H1 (cell line): Measurements from ENCODE around the gene TP73. TPM values are rescaled to one million over a fixed set of nuclear protein-coding genes. Genes with fewer than 3 reads are reported as not detected.

Experiments used
- CTCF ChIA-PET: fragments of 300-600 bp; sonication (Branson Sonifier 250); formaldehyde crosslinking; loops from one replicate; lab custom pipeline; 2021; ENCODE audit not compliant: partially characterized antibody; lab: Charles Lee
- POLR2A ChIA-PET: fragments of 300-600 bp; sonication (Branson Sonifier 250); formaldehyde crosslinking; loops from one replicate; lab custom pipeline; 2021; ENCODE audit warnings: inconsistent platforms; ENCODE audit not compliant: partially characterized antibody; lab: Charles Lee
- DNase-seq, 2 experiments: peaks; one replicate each; pipeline versions ENCODE4 v3.0.0 to v3.0.0-alpha.2; 2010 to 2022; ENCODE audit warnings: low spot score in 2 of 2, low read depth in 1 of 2, mixed read lengths in 1 of 2
- FAIRE-seq: peaks from 2 replicates; lab custom pipeline; 2011; peaks lifted over from hg19 to GRCh38; lab: Jason Lieb, UNC
- H2AFZ ChIP-seq: 2 replicates; pipeline ENCODE4 v1.8.1; 2012; ENCODE audit warnings: low read length, inconsistent platforms
- H2AK5ac ChIP-seq: 2 replicates; pipeline ENCODE4 v1.6.1; 2013; ENCODE audit warnings: low read depth, low read length
- H2BK120ac ChIP-seq: replicated peaks from 2 replicates; pipeline ENCODE3; 2013; ENCODE audit warnings: low read depth, low read length, inconsistent platforms
- H2BK12ac ChIP-seq: 2 replicates; pipeline ENCODE4 v1.6.1; 2013; ENCODE audit warnings: low read depth, low read length
- H2BK15ac ChIP-seq: 2 replicates; pipeline ENCODE4 v1.6.1; 2013; ENCODE audit warnings: low read length
- H2BK20ac ChIP-seq: 2 replicates; pipeline ENCODE4 v1.6.1; 2013; ENCODE audit warnings: low read length
- H2BK5ac ChIP-seq: 2 replicates; pipeline ENCODE4 v1.6.1; 2013; ENCODE audit warnings: low read depth, low read length
- H3K14ac ChIP-seq: 2 replicates; pipeline ENCODE4 v1.6.1; 2013; ENCODE audit warnings: inconsistent platforms; ENCODE audit not compliant: insufficient read length
- H3K18ac ChIP-seq: 2 replicates; pipeline ENCODE4 v1.6.1; 2013; ENCODE audit warnings: low read length; ENCODE audit errors: extremely low read depth
- H3K23ac ChIP-seq: 2 replicates; pipeline ENCODE4 v1.6.1; 2013; ENCODE audit warnings: inconsistent platforms; ENCODE audit not compliant: insufficient read length
- H3K23me2 ChIP-seq: 2 replicates; pipeline ENCODE4 v1.6.1; 2013; ENCODE audit warnings: low read depth, low read length
- H3K27ac ChIP-seq: 2 replicates; pipeline ENCODE4 v1.6.1; 2011; ENCODE audit warnings: low read depth, low read length, inconsistent platforms
- H3K27me3 ChIP-seq, 4 experiments: replicated peaks in 1 of 4; 1 replicate in 1 of 4; 2 replicates in 3 of 4; pipeline versions ENCODE4 v1.6.1 to v1.8.1; 2011 to 2013; ENCODE audit warnings: low read length in 3 of 4, mild to moderate bottlenecking in 3 of 4, inconsistent platforms in 2 of 4, mixed read lengths in 2 of 4, moderate library complexity in 1 of 4; ENCODE audit not compliant: control insufficient read depth in 3 of 4, insufficient read depth in 3 of 4; ENCODE audit errors: extremely low read depth in 1 of 4
- H3K36me3 ChIP-seq, 4 experiments: 2 replicates each; pipeline versions ENCODE4 v1.6.1 to v1.8.1; 2011 to 2013; ENCODE audit warnings: mild to moderate bottlenecking in 4 of 4, low read length in 3 of 4, moderate library complexity in 2 of 4, control low read depth in 1 of 4, inconsistent platforms in 1 of 4; ENCODE audit not compliant: insufficient read depth in 4 of 4, control insufficient read depth in 2 of 4
- H3K4ac ChIP-seq: replicated peaks from 2 replicates; pipeline ENCODE3; 2013; ENCODE audit warnings: low read length, low read depth, mixed read lengths, inconsistent platforms; ENCODE audit not compliant: insufficient read length
- H3K4me1 ChIP-seq, 4 experiments: replicated peaks in 1 of 4; 1 replicate in 1 of 4; 2 replicates in 3 of 4; pipeline versions ENCODE4 v1.6.1 to v1.8.1; 2011 to 2013; ENCODE audit warnings: low read length in 3 of 4, inconsistent platforms in 2 of 4, mixed read lengths in 1 of 4; ENCODE audit not compliant: insufficient read depth in 4 of 4, control insufficient read depth in 3 of 4
- H3K4me2 ChIP-seq, 2 experiments: 2 replicates each; pipeline versions ENCODE4 v1.6.1 to v1.8.1; 2011 to 2013; ENCODE audit warnings: low read depth in 2 of 2, low read length in 2 of 2, control low read depth in 1 of 2, inconsistent platforms in 1 of 2, mild to moderate bottlenecking in 1 of 2; ENCODE audit not compliant: insufficient read depth in 1 of 2
- H3K4me3 ChIP-seq, 4 experiments: fragments of 200-600, 300-600 bp in 1 of 4; sonication (generic), shearing (Covaris generic), sonication (Bioruptor Twin) in 1 of 4; 2 replicates each; pipeline versions ENCODE4 v1.5.1 to v1.8.1; 2011 to 2016; ENCODE audit warnings: low read length in 4 of 4, low read depth in 3 of 4, control low read depth in 2 of 4, inconsistent platforms in 2 of 4, mild to moderate bottlenecking in 2 of 4, mixed read lengths in 1 of 4, moderate library complexity in 1 of 4; ENCODE audit not compliant: insufficient read depth in 2 of 4; ENCODE audit errors: extremely low read depth in 1 of 4
- H3K56ac ChIP-seq: replicated peaks from 2 replicates; pipeline ENCODE3; 2013; ENCODE audit warnings: low read depth, mild to moderate bottlenecking, mixed read lengths, low read length, inconsistent platforms; ENCODE audit not compliant: insufficient read length
- H3K79me1 ChIP-seq: 2 replicates; pipeline ENCODE4 v1.6.1; 2013; ENCODE audit warnings: low read depth, low read length, control low read depth
- H3K79me2 ChIP-seq, 2 experiments: 2 replicates each; pipeline versions ENCODE4 v1.6.1 to v1.8.1; 2012 to 2013; ENCODE audit warnings: low read length in 2 of 2, mild to moderate bottlenecking in 2 of 2, inconsistent platforms in 1 of 2; ENCODE audit not compliant: insufficient read depth in 2 of 2, control insufficient read depth in 1 of 2
- H3K9ac ChIP-seq, 4 experiments: replicated peaks in 1 of 4; 1 replicate in 1 of 4; 2 replicates in 3 of 4; pipeline versions ENCODE4 v1.6.1 to v1.8.1; 2011 to 2013; ENCODE audit warnings: low read depth in 3 of 4, low read length in 3 of 4, control low read depth in 2 of 4, mild to moderate bottlenecking in 2 of 4, moderate library complexity in 2 of 4, inconsistent platforms in 1 of 4; ENCODE audit errors: extremely low read depth in 1 of 4
- H3K9me3 ChIP-seq, 2 experiments: 2 replicates each; pipeline versions ENCODE4 v1.6.1 to v1.8.1; 2012 to 2013; ENCODE audit warnings: mild to moderate bottlenecking in 2 of 2, moderate library complexity in 2 of 2, control low read depth in 1 of 2, inconsistent platforms in 1 of 2, low read depth in 1 of 2, low read length in 1 of 2, mixed read lengths in 1 of 2; ENCODE audit not compliant: insufficient read depth in 2 of 2
- H4K20me1 ChIP-seq, 2 experiments: replicated peaks in 1 of 2; 2 replicates each; pipeline versions ENCODE3 to v1.8.1; 2011 to 2013; ENCODE audit warnings: inconsistent platforms in 2 of 2, low read length in 2 of 2, mild to moderate bottlenecking in 1 of 2; ENCODE audit not compliant: insufficient read depth in 2 of 2, control insufficient read depth in 1 of 2
- H4K5ac ChIP-seq: 2 replicates; pipeline ENCODE4 v1.6.1; 2013; ENCODE audit warnings: low read length, low read depth, mixed read lengths, inconsistent platforms; ENCODE audit not compliant: insufficient read length
- H4K8ac ChIP-seq: 2 replicates; pipeline ENCODE4 v1.8.0; 2013; ENCODE audit warnings: mild to moderate bottlenecking, moderate library complexity, low read length, inconsistent platforms; ENCODE audit not compliant: insufficient read depth; ENCODE audit errors: extremely low read depth
- H4K91ac ChIP-seq: replicated peaks from 2 replicates; pipeline ENCODE3; 2013; ENCODE audit warnings: low read length, mixed read lengths, inconsistent platforms; ENCODE audit not compliant: insufficient read length
- ASH2L ChIP-seq: fragments of 200-600, 300-600 bp; sonication (generic); IDR thresholded peaks from one replicate; pipeline ENCODE4 v1.7.1; 2017; ENCODE audit warnings: low read length
- BACH1 ChIP-seq: IDR thresholded peaks from 2 replicates; pipeline ENCODE4 v1.6.1; 2012; ENCODE audit warnings: low read length, improper control_type of control experiment
- EP300 ChIP-seq, 2 experiments: IDR thresholded peaks; 1 replicate in 1 of 2; 2 replicates in 1 of 2; pipeline ENCODE4 v1.6.1; 2011 to 2012; ENCODE audit warnings: low read depth in 2 of 2, low read length in 2 of 2, mild to moderate bottlenecking in 2 of 2, borderline replicate concordance in 1 of 2, inconsistent platforms in 1 of 2, moderate library complexity in 1 of 2
- JUN ChIP-seq: IDR thresholded peaks from 2 replicates; pipeline ENCODE4 v1.6.1; 2011; ENCODE audit warnings: low read depth, mild to moderate bottlenecking, improper control_type of control experiment, low read length
- MAX ChIP-seq: IDR thresholded peaks from 2 replicates; pipeline ENCODE4 v1.6.1; 2012; ENCODE audit warnings: inconsistent platforms
- POLR2A ChIP-seq, 2 experiments: IDR thresholded peaks; 1 replicate in 1 of 2; 2 replicates in 1 of 2; pipeline ENCODE4 v1.6.1; 2011; ENCODE audit warnings: low read depth in 2 of 2, low read length in 2 of 2, mild to moderate bottlenecking in 2 of 2; ENCODE audit errors: control extremely low read depth in 1 of 2
- RBBP5 ChIP-seq: IDR thresholded peaks from 2 replicates; pipeline ENCODE4 v1.7.1; 2012; ENCODE audit warnings: low read depth, mild to moderate bottlenecking, inconsistent platforms, low read length, moderate library complexity, borderline replicate concordance
- RFX5 ChIP-seq: IDR thresholded peaks from 2 replicates; pipeline ENCODE4 v1.6.1; 2011; ENCODE audit warnings: low read depth, low read length, improper control_type of control experiment, borderline replicate concordance
- RXRA ChIP-seq: IDR thresholded peaks from 2 replicates; pipeline ENCODE4 v1.6.1; 2011; ENCODE audit warnings: low read depth, mild to moderate bottlenecking, low read length, moderate library complexity; ENCODE audit not compliant: insufficient read depth
- SP1 ChIP-seq: IDR thresholded peaks from 2 replicates; pipeline ENCODE4 v1.6.1; 2011; ENCODE audit warnings: low read depth, low read length
- TAF1 ChIP-seq: IDR thresholded peaks from 2 replicates; pipeline ENCODE4 v1.6.1; 2011; ENCODE audit warnings: mild to moderate bottlenecking, low read depth, low read length
- TBP ChIP-seq: IDR thresholded peaks from 2 replicates; pipeline ENCODE4 v1.6.1; 2011; ENCODE audit warnings: low read depth, low read length, improper control_type of control experiment
- YY1 ChIP-seq: IDR thresholded peaks from 2 replicates; pipeline ENCODE4 v1.6.1; 2011; ENCODE audit warnings: low read depth, mild to moderate bottlenecking, low read length
- WGBS, 2 experiments: shearing (Covaris generic) in 1 of 2; methylation state at CpG; one replicate each; pipeline versions ENCODE4 v1.1.6 to v1.1.7; 2013 to 2015; ENCODE audit warnings: low lambda C conversion rate in 2 of 2, mixed read lengths in 2 of 2, inconsistent platforms in 1 of 2, low coverage in 1 of 2, missing lambda C conversion rate in 1 of 2; ENCODE audit not compliant: insufficient replicate concordance in 2 of 2, insufficient coverage in 1 of 2, insufficient read length in 1 of 2; ENCODE audit errors: extremely low coverage in 1 of 2, missing lambda C conversion rate in 1 of 2; 5-methylcytosine and 5-hydroxymethylcytosine counted together
- polyA plus RNA-seq, 7 experiments: library from polyadenylated mRNA; depleted of rRNA in 3 of 7; stranded (reverse) in 5 of 7; unstranded in 2 of 7; fragments of >200 nt in 5 of 7; fragments of 200-250 nt in 2 of 7; gene quantifications; 1 replicate in 5 of 7; 2 replicates in 1 of 7; 4 replicates in 1 of 7; pipeline versions ENCODE4 v1.2.1 to v1.2.3, GENCODE V29; 2011 to 2013; ENCODE audit warnings: missing spikeins in 2 of 7, mixed read lengths in 2 of 7
- total RNA-seq: library from RNA; stranded (reverse); fragmentation: NEBNext Ultra II Directional; extraction: Animal tissue kit (Norgen Biotek cat#: 25700); gene quantifications from 2 replicates; pipeline ENCODE4 v1.2.1, GENCODE V29; 2021

TP73 gene
- total and polyA plus RNA-seq, 2 of the 8 experiments (the other 6 are each of a cell fraction or from before 2014, with no cell fraction given), result 2.6 to 3.1 TPM

DNA sequence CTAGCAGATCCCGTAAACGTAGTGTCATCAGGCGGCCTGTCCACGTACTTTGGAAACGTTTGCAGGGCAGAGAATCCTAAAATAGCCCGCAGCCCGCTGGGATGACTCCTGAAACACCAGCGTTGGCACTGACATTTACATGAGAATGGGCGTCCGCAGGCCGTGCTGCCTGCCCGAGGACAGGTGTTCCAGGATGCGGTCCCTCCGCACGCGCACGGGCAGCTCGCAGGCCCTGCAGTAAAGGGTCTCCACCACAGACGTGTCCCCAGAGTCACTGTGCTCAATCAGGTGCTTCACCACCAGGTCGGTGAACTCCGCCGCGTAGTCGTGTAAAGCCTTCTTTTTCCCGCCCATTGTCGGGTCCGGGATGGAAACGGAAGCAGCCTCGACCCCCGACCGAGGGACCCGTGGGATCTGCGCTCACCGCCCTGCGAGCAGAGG lies 94.1 kb downstream of the TP73 start:
- H4K20me1 ChIP-seq, result peaks cover 8 to 35% of the 10 kb centered on the region in 2 experiments
- peak overlapping the region; percentile 94 for H4K8ac ChIP-seq
- no peak overlapping the region for H3K56ac ChIP-seq
- H2AK5ac ChIP-seq, result no peak overlapping the region
- H3K4me3 ChIP-seq, result peak overlapping the region; percentile 75 to 87 (median 82)
- H3K4me1 ChIP-seq, result peaks cover 0 to 16% (median 13%) of the 10 kb centered on the region in 4 experiments; a peak in 6 of 7 replicates
- peak overlapping the region; percentile 41 for H2BK5ac ChIP-seq
- H3K14ac ChIP-seq, result no peak overlapping the region
- peak overlapping the region; percentile 75 to 97 for H3K4me2 ChIP-seq
- H2BK15ac ChIP-seq, result no peak overlapping the region
- H3K23ac ChIP-seq, result no peak overlapping the region
- no peaks in the 10 kb centered on the region for H3K9me3 ChIP-seq
- peak overlapping the region; percentile 87 for H4K91ac ChIP-seq
- 0 out of 2 replicates have a peak overlapping the region, but pooled peaks have one; percentile 16 for H3K18ac ChIP-seq
- no peak overlapping the region for H2AFZ ChIP-seq
- peak overlapping the region; percentile 42; the same call in 1 of the 2 replicates for H3K27ac ChIP-seq
- WGBS, 2 experiments, result 2% methylated on average over 31 of the region's 35 CpGs; no CpG with 5 or more reads in 1 of the 2 experiments
- DNase-seq, result peak; percentile 27 to 77
- H3K4ac ChIP-seq, result peak overlapping the region; percentile 60
- H2BK12ac ChIP-seq, result peak overlapping the region; percentile 62; the same call in 1 of the 2 replicates
- peak overlapping the region; percentile 75 for H4K5ac ChIP-seq
- peaks cover 23% of the 10 kb centered on the region for H3K79me1 ChIP-seq
- no peak overlapping the region for H2BK120ac ChIP-seq
- peak; percentile 63 for FAIRE-seq
- ChIA-PET CTCF (interaction anchor here (0.6 to 1.7 kb wide), 3 partner anchors 18 to 45 kb away, joined by 3 to 5 read pairs (median 3); no protein-coding TSS in a partner anchor), POLR2A (interaction anchor here (0.8 to 2.6 kb wide), 9 partner anchors 8 to 1517 kb away, joined by 3 to 12 read pairs (median 3); no protein-coding TSS in a partner anchor)
- no peak overlapping the region for H2BK20ac ChIP-seq
- peaks cover 5 to 25% (median 14%) of the 10 kb centered on the region in 4 experiments; a peak in 7 of 8 replicates for H3K36me3 ChIP-seq
- H3K23me2 ChIP-seq, result peaks cover 14% of the 10 kb centered on the region
- H3K9ac ChIP-seq, result peak overlapping the region; percentile 49 to 71 (median 62)
- H3K27me3 ChIP-seq, result peaks cover 0 to 3% (median 0%) of the 10 kb centered on the region in 4 experiments; a peak in 5 of 7 replicates
- H3K79me2 ChIP-seq, result peaks cover 0 to 31% of the 10 kb centered on the region in 2 experiments; a peak in 3 of 4 replicates
- TF ChIP-seq TBP (peak; percentile 26; the same call in 1 of the 2 replicates), EP300 (IDR thresholded peaks at IDR 0.05; ENCODE audit: borderline replicate concordance in 1 of 2, low read depth in 2 of 2, low read length in 2 of 2) (no peak), MAX (peak; percentile 76), JUN (no peak), POLR2A (IDR thresholded peaks at IDR 0.05; ENCODE audit: control extremely low read depth in 1 of 2, low read depth in 2 of 2, low read length in 2 of 2) (peak in 1 of 2 experiments; percentile 28; a peak in 1 of 3 replicates), RXRA (no peak), YY1 (no peak), BACH1 (no peak), ASH2L (peak; percentile 59), SP1 (0 out of 2 replicates have a peak, but pooled peaks have one; percentile 27), TAF1 (0 out of 2 replicates have a peak, but pooled peaks have one; percentile 30), RBBP5 (no peak), RFX5 (no peak)
